Spleen (tissue), 11 donors: ENCODE results near the gene DLG2. TPM values are rescaled to one million over a fixed set of nuclear protein-coding genes. Genes with fewer than 3 reads are reported as not detected.

Source experiments
- DNase-seq: peaks from one replicate; pipeline ENCODE4 v3.0.0-alpha.2; 2020
- H3K27ac ChIP-seq, 8 donors: fragments of 200-600 bp; sonication (generic) in 7 of 8; 1 replicate in 4 of 8; 2 replicates in 4 of 8; pipeline versions ENCODE4 v1.5.0 to v1.8.0; 2016 to 2021; ENCODE audit warnings: inconsistent platforms in 4 of 8, mild to moderate bottlenecking in 4 of 8, moderate library complexity in 1 of 8
- H3K27me3 ChIP-seq, 7 donors: fragments of 200-600 bp; sonication (generic) in 6 of 7; replicated peaks in 1 of 7; 1 replicate in 4 of 7; 2 replicates in 3 of 7; pipeline versions ENCODE4 v1.5.0 to v1.8.0; 2016 to 2021; ENCODE audit warnings: inconsistent platforms in 3 of 7, mild to moderate bottlenecking in 1 of 7
- H3K36me3 ChIP-seq, 6 donors: fragments of 200-600 bp; sonication (generic) in 5 of 6; 1 replicate in 4 of 6; 2 replicates in 2 of 6; pipeline versions ENCODE4 v1.5.0 to v1.8.0; 2016 to 2021; ENCODE audit warnings: inconsistent platforms in 2 of 6
- H3K4me1 ChIP-seq, 6 donors: fragments of 200-600 bp; sonication (generic) in 5 of 6; 1 replicate in 3 of 6; 2 replicates in 3 of 6; pipeline versions ENCODE4 v1.5.0 to v1.8.0; 2016 to 2021; ENCODE audit warnings: inconsistent platforms in 3 of 6
- H3K4me3 ChIP-seq, 8 donors: fragments of 200-600 bp; sonication (generic) in 7 of 8; 1 replicate in 4 of 8; 2 replicates in 4 of 8; pipeline versions ENCODE4 v1.5.0 to v1.8.0; 2016 to 2021; ENCODE audit warnings: inconsistent platforms in 4 of 8, mild to moderate bottlenecking in 4 of 8, moderate library complexity in 2 of 8
- H3K9me3 ChIP-seq, 8 donors: fragments of 200-600 bp; sonication (generic) in 7 of 8; 1 replicate in 4 of 8; 2 replicates in 4 of 8; pipeline versions ENCODE4 v1.5.0 to v1.8.0; 2016 to 2021; ENCODE audit warnings: inconsistent platforms in 4 of 8
- CTCF ChIP-seq, 11 experiments: fragments of 200-600 bp in 7 of 11; fragments of 450-650 bp in 4 of 11; sonication (generic) in 4 of 11; IDR thresholded peaks in 8 of 11; conservative IDR thresholded peaks in 3 of 11; 1 replicate in 7 of 11; 2 replicates in 4 of 11; pipeline versions ENCODE4 v1.4.0 to v1.8.0; 2016 to 2021; ENCODE audit warnings: antibody characterized with exemption in 11 of 11, inconsistent platforms in 4 of 11, mild to moderate bottlenecking in 1 of 11
- POLR2A ChIP-seq, 3 donors: fragments of 450-650 bp; IDR thresholded peaks; one replicate each; pipeline ENCODE4 v1.5.1; 2017; ENCODE audit warnings: antibody characterized with exemption in 3 of 3, mild to moderate bottlenecking in 1 of 3
- POLR2AphosphoS5 ChIP-seq, 3 donors: sonication (generic); formaldehyde crosslinking; IDR thresholded peaks; one replicate each; pipeline ENCODE4 v1.5.1; 2017; ENCODE audit warnings: antibody characterized with exemption in 3 of 3
- WGBS, 5 donors: extraction: QIAGEN DNeasy Blood & Tissue Kit in 3 of 5; methylation state at CpG; one replicate each; pipeline versions ENCODE4 v1.1.5 to v1.1.7; 2013 to 2018; 5-methylcytosine and 5-hydroxymethylcytosine counted together
- intact Hi-C: fragments of 100-400 bp; cut with DNase I; formaldehyde crosslinking; loops from one replicate; pipeline ENCODE4 v1.15.0; 2023; ENCODE audit warnings: low total_unique reads
- polyA plus RNA-seq, 3 donors: library from polyadenylated mRNA; stranded (reverse); fragments of 200-250 nt; gene quantifications; one replicate each; pipeline ENCODE4 v1.2.1, GENCODE V29; 2013
- total RNA-seq, 7 donors: library from RNA; depleted of rRNA in 3 of 7; stranded (reverse); fragments of >200 nt in 3 of 7; fragmentation: NEBNext Ultra II Directional in 4 of 7; extraction: Animal tissue kit (Norgen Biotek cat#: 25700) in 4 of 7; gene quantifications; one replicate each; pipeline versions ENCODE4 v1.1.0 to v1.2.1, GENCODE V29; 2016 to 2021
- donor health status: healthy with polysubstance abuse.
- donor health status: DM: no; HTN: no; CAD: no; lungs with moderate emphysema.
- donor health status: DM: no; HTN: no; CAD: no.
- donor health status: Bipolar disorder and iron deficiency.
- donor health status: healthy.
- donor health status: DM: no; HTN: no; CAD: no.
- donor health status: DM: yes; HTN: yes; CAD: no.

Gene DLG2
- total and polyA plus RNA-seq, 10 donors, result 0.43 to 12.7 (median 7.9) TPM

GRCh38 chr11:83456566-83456965, 2170.6 kb downstream of the DLG2 start:
- WGBS, 5 donors, result 75 to 93% (median 88%) methylated on average over 8 of the region's 8 CpGs
- DNase-seq, result no peak

GRCh38 chr11:83456075-83456474, 2171.1 kb downstream of the DLG2 start:
- WGBS, 5 donors, result 73 to 79% (median 77%) methylated on average over 11 of the region's 11 CpGs
- Histone ChIP-seq H3K36me3 (no peaks in the 10 kb centered on the region), H3K27me3 (no peaks in the 10 kb centered on the region), H3K4me3 (no peak overlapping the region), H3K9me3 (no peaks in the 10 kb centered on the region), H3K4me1 (no peaks in the 10 kb centered on the region), H3K27ac (no peak overlapping the region)
- intact Hi-C loops, result no loop called here
- DNase-seq, result no peak
- TF ChIP-seq CTCF (IDR thresholded peaks at IDR 0.05 in 8 of 11, conservative IDR thresholded peaks at IDR 0.05 in 3 of 11) (no peak), POLR2A (IDR thresholded peaks at IDR 0.05) (no peak), POLR2AphosphoS5 (IDR thresholded peaks at IDR 0.05) (no peak)

More at GRCh38 chr11:83456566-83456965, 2170.6 kb downstream of the DLG2 start:
- H3K4me3 ChIP-seq, result no peak overlapping the region
- no peak overlapping the region for H3K27ac ChIP-seq
- no peaks in the 10 kb centered on the region for H3K36me3 ChIP-seq
- TF ChIP-seq POLR2AphosphoS5 (IDR thresholded peaks at IDR 0.05), result no peak
- no peak for TF ChIP-seq POLR2A (IDR thresholded peaks at IDR 0.05)
- no peak for TF ChIP-seq CTCF (IDR thresholded peaks at IDR 0.05 in 8 of 11, conservative IDR thresholded peaks at IDR 0.05 in 3 of 11)
- H3K27me3 ChIP-seq, result no peaks in the 10 kb centered on the region
- H3K9me3 ChIP-seq, result no peaks in the 10 kb centered on the region
- no peaks in the 10 kb centered on the region for H3K4me1 ChIP-seq
- intact Hi-C loops, result no loop called here

GRCh38 chr11:83455356-83455755, 2171.8 kb downstream of the DLG2 start:
- intact Hi-C loops, result no loop called here
- Histone ChIP-seq H3K4me1 (no peaks in the 10 kb centered on the region), H3K27ac (no peak overlapping the region), H3K4me3 (no peak overlapping the region), H3K36me3 (no peaks in the 10 kb centered on the region), H3K9me3 (no peaks in the 10 kb centered on the region), H3K27me3 (no peaks in the 10 kb centered on the region)
- WGBS, 5 donors, result 74 to 83% (median 80%) methylated on average over 3 of the region's 3 CpGs
- no peak for DNase-seq
- TF ChIP-seq CTCF (IDR thresholded peaks at IDR 0.05 in 8 of 11, conservative IDR thresholded peaks at IDR 0.05 in 3 of 11) (no peak), POLR2AphosphoS5 (IDR thresholded peaks at IDR 0.05) (no peak)

GRCh38 chr11:83454674-83455073, 2172.5 kb downstream of the DLG2 start:
- Histone ChIP-seq H3K9me3 (no peaks in the 10 kb centered on the region), H3K27me3 (no peaks in the 10 kb centered on the region), H3K4me1 (no peaks in the 10 kb centered on the region), H3K4me3 (no peak overlapping the region), H3K27ac (no peak overlapping the region), H3K36me3 (no peaks in the 10 kb centered on the region)
- intact Hi-C loops, result no loop called here
- no peak for DNase-seq
- WGBS, 5 donors, result 55 to 73% (median 68%) methylated on average over 1 of the region's 1 CpG
- no peak for TF ChIP-seq POLR2AphosphoS5 (IDR thresholded peaks at IDR 0.05)
- no peak for TF ChIP-seq CTCF (IDR thresholded peaks at IDR 0.05 in 8 of 11, conservative IDR thresholded peaks at IDR 0.05 in 3 of 11)
- no peak for TF ChIP-seq POLR2A (IDR thresholded peaks at IDR 0.05)
